IMR-90 (cell line): Measurements from ENCODE around the gene CENPA. TPM values are rescaled to one million over a fixed set of nuclear protein-coding genes. Genes with fewer than 3 reads are reported as not detected.

Experiments
- ATAC-seq: fragments of 200-7000 bp; cut with Tn5 transposase; 2 replicates; pipeline ENCODE4 v1.9.1; 2020; ENCODE audit warnings: low read depth, mild to moderate bottlenecking, moderate library complexity
- BruUV-seq: library from RNA; stranded (reverse); fragments of 400-500 nt; replicated peaks from 2 replicates; lab custom pipeline; 2021; lab: Mats Ljungman, UMichigan
- CTCF ChIA-PET: fragments of 300-600 bp; formaldehyde crosslinking; extraction: SDS; loops from one replicate; lab custom pipeline; 2021; ENCODE audit warnings: antibody characterized with exemption; lab: Yijun Ruan, JAX
- POLR2A ChIA-PET: fragments of 300-600 bp; sonication (Branson Sonifier 250); formaldehyde crosslinking; loops from one replicate; lab custom pipeline; 2022; ENCODE audit warnings: antibody characterized with exemption; ENCODE audit not compliant: unreplicated experiment; lab: Charles Lee
- DNase-seq: peaks from one replicate; pipeline ENCODE4 v3.0.0; 2013
- H2AFZ ChIP-seq: replicated peaks from 2 replicates; pipeline ENCODE3; 2013; ENCODE audit warnings: low read length, mild to moderate bottlenecking; ENCODE audit not compliant: poor library complexity
- H2AK5ac ChIP-seq: 2 replicates; pipeline ENCODE4 v1.6.1; 2013; ENCODE audit warnings: low read depth, low read length, inconsistent platforms
- H2AK9ac ChIP-seq: replicated peaks from 2 replicates; pipeline ENCODE3; 2013; ENCODE audit warnings: mild to moderate bottlenecking, low read depth, low read length, moderate library complexity; ENCODE audit not compliant: poor library complexity
- H2BK120ac ChIP-seq: 2 replicates; pipeline ENCODE4 v1.6.1; 2013; ENCODE audit warnings: low read depth, low read length, inconsistent platforms
- H2BK15ac ChIP-seq: 3 replicates; pipeline ENCODE4 v1.6.1; 2013; ENCODE audit warnings: low read depth, low read length, inconsistent platforms
- H2BK20ac ChIP-seq: 2 replicates; pipeline ENCODE4 v1.6.1; 2013; ENCODE audit warnings: low read depth, mild to moderate bottlenecking, inconsistent platforms, low read length, moderate library complexity
- H2BK5ac ChIP-seq: 2 replicates; pipeline ENCODE4 v1.6.1; 2013; ENCODE audit warnings: mild to moderate bottlenecking, low read depth, low read length, inconsistent platforms; ENCODE audit not compliant: poor library complexity, severe bottlenecking
- H3K14ac ChIP-seq: replicated peaks from 2 replicates; pipeline ENCODE4 v1.6.1; 2013; ENCODE audit warnings: low read depth, low read length, inconsistent platforms
- H3K18ac ChIP-seq: 2 replicates; pipeline ENCODE4 v1.6.1; 2013; ENCODE audit warnings: low read depth, low read length, control low read depth
- H3K23ac ChIP-seq: 2 replicates; pipeline ENCODE4 v1.6.1; 2013; ENCODE audit warnings: low read depth, low read length, inconsistent platforms
- H3K27ac ChIP-seq: 2 replicates; pipeline ENCODE4 v1.5.1; 2013; ENCODE audit warnings: mild to moderate bottlenecking, control low read depth, low read length; ENCODE audit not compliant: insufficient read depth
- H3K27me3 ChIP-seq: 2 replicates; pipeline ENCODE4 v1.6.1; 2013; ENCODE audit warnings: low read length; ENCODE audit not compliant: control insufficient read depth, insufficient read depth
- H3K36me3 ChIP-seq: 2 replicates; pipeline ENCODE4 v1.6.1; 2013; ENCODE audit warnings: low read length, mixed read lengths; ENCODE audit not compliant: control insufficient read depth, insufficient read depth
- H3K4ac ChIP-seq: 2 replicates; pipeline ENCODE4 v1.6.1; 2013; ENCODE audit warnings: low read depth, low read length, inconsistent platforms
- H3K4me1 ChIP-seq: 2 replicates; pipeline ENCODE4 v1.6.1; 2013; ENCODE audit warnings: low read length, mixed read lengths; ENCODE audit not compliant: control insufficient read depth, insufficient read depth
- H3K4me2 ChIP-seq: 2 replicates; pipeline ENCODE4 v1.6.1; 2013; ENCODE audit warnings: low read depth, mild to moderate bottlenecking, control low read depth, low read length, moderate library complexity
- H3K4me3 ChIP-seq: 2 replicates; pipeline ENCODE4 v1.5.1; 2013; ENCODE audit warnings: low read depth, mild to moderate bottlenecking, control low read depth, low read length, moderate library complexity; ENCODE audit not compliant: insufficient read depth
- H3K56ac ChIP-seq: 2 replicates; pipeline ENCODE4 v1.6.1; 2013; ENCODE audit warnings: low read length, inconsistent platforms; ENCODE audit not compliant: insufficient read depth; ENCODE audit errors: extremely low read depth
- H3K79me1 ChIP-seq, 2 experiments: 2 replicates each; pipeline ENCODE4 v1.6.1; 2013; ENCODE audit warnings: low read length in 2 of 2, inconsistent platforms in 1 of 2, low read depth in 1 of 2
- H3K9ac ChIP-seq: 2 replicates; pipeline ENCODE4 v1.6.1; 2013; ENCODE audit warnings: low read depth, low read length, control low read depth
- H3K9me1 ChIP-seq: 2 replicates; pipeline ENCODE4 v1.6.1; 2013; ENCODE audit warnings: low read length, inconsistent platforms; ENCODE audit not compliant: insufficient read depth
- H3K9me3 ChIP-seq: 2 replicates; pipeline ENCODE4 v1.6.1; 2013; ENCODE audit warnings: low read length; ENCODE audit not compliant: control insufficient read depth, insufficient read depth
- H4K20me1 ChIP-seq: 2 replicates; pipeline ENCODE4 v1.6.1; 2013; ENCODE audit warnings: low read length, inconsistent platforms; ENCODE audit not compliant: insufficient read depth
- H4K5ac ChIP-seq: 2 replicates; pipeline ENCODE4 v1.6.1; 2013; ENCODE audit warnings: mild to moderate bottlenecking, low read depth, low read length, control low read depth
- H4K8ac ChIP-seq, 2 experiments: 2 replicates each; pipeline ENCODE4 v1.6.1; 2013; ENCODE audit warnings: low read depth in 2 of 2, low read length in 2 of 2, control low read depth in 1 of 2, inconsistent platforms in 1 of 2
- H4K91ac ChIP-seq: 2 replicates; pipeline ENCODE4 v1.6.1; 2013; ENCODE audit warnings: low read depth, low read length, inconsistent platforms; ENCODE audit not compliant: insufficient read depth
- BHLHE40 ChIP-seq: fragments of 150-350 bp; IDR thresholded peaks from 2 replicates; pipeline ENCODE4 v1.6.1; 2016; ENCODE audit warnings: mild to moderate bottlenecking, low read depth, low read length
- CEBPB ChIP-seq: IDR thresholded peaks from 2 replicates; pipeline ENCODE4 v1.6.1; 2012; ENCODE audit warnings: low read depth, low read length, improper control_type of control experiment
- CHD1 ChIP-seq: IDR thresholded peaks from 2 replicates; pipeline ENCODE4 v1.6.1; 2012; ENCODE audit warnings: low read depth, low read length, improper control_type of control experiment
- CTCF ChIP-seq: conservative IDR thresholded peaks from 2 replicates; pipeline ENCODE4 v1.5.1; 2012; ENCODE audit warnings: mild to moderate bottlenecking, low read depth, low read length, improper control_type of control experiment
- ELK1 ChIP-seq: fragments of 150-350 bp; IDR thresholded peaks from 2 replicates; pipeline ENCODE4 v1.6.1; 2016; ENCODE audit warnings: low read depth, mild to moderate bottlenecking, low read length, moderate library complexity, borderline replicate concordance
- FOS ChIP-seq: fragments of 150-350 bp; IDR thresholded peaks from 2 replicates; pipeline ENCODE4 v1.6.1; 2016; ENCODE audit warnings: low read depth, low read length
- MAFK ChIP-seq: IDR thresholded peaks from 2 replicates; pipeline ENCODE4 v1.6.1; 2012; ENCODE audit warnings: low read depth, low read length, improper control_type of control experiment
- MAZ ChIP-seq: IDR thresholded peaks from 2 replicates; pipeline ENCODE4 v1.6.1; 2012; ENCODE audit warnings: low read depth, mild to moderate bottlenecking, low read length, improper control_type of control experiment, moderate library complexity, borderline replicate concordance
- MXI1 ChIP-seq: IDR thresholded peaks from 2 replicates; pipeline ENCODE4 v1.6.1; 2012; ENCODE audit warnings: low read depth, mild to moderate bottlenecking, low read length, moderate library complexity, borderline replicate concordance
- NFE2L2 ChIP-seq: fragments of 150-350 bp; IDR thresholded peaks from 2 replicates; pipeline ENCODE4 v1.6.1; 2016; ENCODE audit warnings: low read depth, mild to moderate bottlenecking, low read length
- POLR2A ChIP-seq: IDR thresholded peaks from 2 replicates; pipeline ENCODE4 v1.6.1; 2012; ENCODE audit warnings: mild to moderate bottlenecking, low read depth, low read length
- RCOR1 ChIP-seq: IDR thresholded peaks from 2 replicates; pipeline ENCODE4 v1.6.1; 2012; ENCODE audit warnings: mild to moderate bottlenecking, low read length, improper control_type of control experiment; ENCODE audit not compliant: insufficient replicate concordance
- RFX5 ChIP-seq: IDR thresholded peaks from 2 replicates; pipeline ENCODE4 v1.8.0; 2012; ENCODE audit warnings: low read depth, mild to moderate bottlenecking, low read length, moderate library complexity
- SMC3 ChIP-seq: fragments of 150-350 bp; IDR thresholded peaks from 2 replicates; pipeline ENCODE4 v1.6.1; 2016; ENCODE audit warnings: low read depth, mild to moderate bottlenecking, antibody characterized with exemption, low read length, moderate library complexity
- WGBS, 2 experiments: methylation state at CpG; one replicate each; pipeline versions ENCODE4 v1.1.5 to v1.1.7; 2013; ENCODE audit warnings: missing lambda C conversion rate in 2 of 2; ENCODE audit not compliant: insufficient read length in 1 of 2; ENCODE audit errors: extremely low coverage in 2 of 2; 5-methylcytosine and 5-hydroxymethylcytosine counted together
- dilution Hi-C: fragments of 300-500 bp; cut with HindIII; formaldehyde crosslinking; loops from one replicate; pipeline ENCODE4 v1.14.3; 2018; ENCODE audit warnings: low sequenced_read_pairs; ENCODE audit not compliant: unreplicated experiment
- in situ Hi-C: fragments of 300-500 bp; cut with MboI; formaldehyde crosslinking; loops from 3 replicates; pipeline ENCODE4 v1.14.3; 2019; ENCODE audit warnings: low sequenced_read_pairs, inconsistent platforms, mixed read lengths
- intact Hi-C: fragments of 100-400 bp; cut with micrococcal nuclease; formaldehyde crosslinking; loops from 2 replicates; pipeline ENCODE4 v1.10.0; 2022
- polyA plus RNA-seq, 3 experiments: library from polyadenylated mRNA; depleted of rRNA; stranded (reverse); fragments of >200 nt; gene quantifications; 2 replicates each; pipeline ENCODE4 v1.2.3, GENCODE V29; 2012; ENCODE audit warnings: low replicate concordance in 1 of 3
- total RNA-seq: library from RNA; depleted of rRNA; stranded (reverse); fragments of >200 nt; gene quantifications from 2 replicates; pipeline ENCODE4 v1.2.3, GENCODE V29; 2012

Gene CENPA
- total and polyA plus RNA-seq, 2 of the 4 experiments (the other 2 are of a cell fraction) = 7.7 to 14.9 TPM

GRCh38 chr2:26818255-26818654, 32.4 kb downstream of the CENPA start:
- Histone ChIP-seq H4K91ac (no peak overlapping the region), H2BK5ac (no peak overlapping the region), H3K79me1 (no peaks in the 10 kb centered on the region), H2BK20ac (no peak overlapping the region), H3K14ac (no peak overlapping the region), H3K4me3 (no peak overlapping the region), H2BK120ac (no peak overlapping the region), H3K36me3 (no peaks in the 10 kb centered on the region), H3K9me1 (no peaks in the 10 kb centered on the region), H4K20me1 (no peaks in the 10 kb centered on the region), H3K4me2 (no peak overlapping the region), H2BK15ac (no peak overlapping the region), H4K5ac (no peak overlapping the region), H3K27ac (no peak overlapping the region), H3K9me3 (no peaks in the 10 kb centered on the region; the same call in 1 of the 2 replicates), H4K8ac (no peak overlapping the region), H3K56ac (no peak overlapping the region), H3K23ac (no peak overlapping the region), H3K9ac (no peak overlapping the region), H2AK5ac (no peak overlapping the region), H3K4me1 (no peaks in the 10 kb centered on the region), H3K18ac (no peak overlapping the region), H3K27me3 (peaks cover 25% of the 10 kb centered on the region), H2AK9ac (no peak overlapping the region), H3K4ac (no peak overlapping the region), H2AFZ (no peak overlapping the region)
- in situ Hi-C loops (no loop called here), intact Hi-C loops (no loop called here), dilution Hi-C loops (no loop called here)
- DNase-seq = no peak
- no peak for ATAC-seq
- CTCF ChIA-PET = no interaction called here
- TF ChIP-seq NFE2L2 = no peak
- no peak for TF ChIP-seq CHD1
- TF ChIP-seq ELK1 = no peak
- TF ChIP-seq MAFK = no peak
- TF ChIP-seq MXI1 = no peak
- TF ChIP-seq CTCF = no peak
- no peak for TF ChIP-seq POLR2A
- TF ChIP-seq FOS = no peak
- TF ChIP-seq RFX5 = no peak
- TF ChIP-seq SMC3 = no peak
- TF ChIP-seq MAZ = no peak
- no peak for TF ChIP-seq RCOR1
- no peak for TF ChIP-seq CEBPB
- no peak for TF ChIP-seq BHLHE40
- BruUV-seq = no TSS peak
- POLR2A ChIA-PET = no interaction called here
- no CpG with 5 or more reads among the region's 5 CpGs for WGBS, 2 experiments
